BLaER1 (cell line): Measurements from ENCODE around the gene ZNF548.

Experiments
- H3K27ac ChIP-seq: shearing (Covaris generic); formaldehyde crosslinking; 2 replicates; pipeline ENCODE4 v1.8.1; 2022
- H3K27me3 ChIP-seq: shearing (Covaris generic); formaldehyde crosslinking; 2 replicates; pipeline ENCODE4 v1.8.1; 2022
- H3K36me3 ChIP-seq: shearing (Covaris generic); formaldehyde crosslinking; 2 replicates; pipeline ENCODE4 v1.8.1; 2022
- H3K4me1 ChIP-seq: shearing (Covaris generic); formaldehyde crosslinking; 2 replicates; pipeline ENCODE4 v1.8.1; 2022
- H3K4me2 ChIP-seq: shearing (Covaris generic); formaldehyde crosslinking; 2 replicates; pipeline ENCODE4 v1.8.1; 2022
- H3K4me3 ChIP-seq: shearing (Covaris generic); formaldehyde crosslinking; 2 replicates; pipeline ENCODE4 v1.8.1; 2022
- H3K9ac ChIP-seq: shearing (Covaris generic); formaldehyde crosslinking; 2 replicates; pipeline ENCODE4 v1.8.1; 2022
- H3K9me3 ChIP-seq: shearing (Covaris generic); formaldehyde crosslinking; 2 replicates; pipeline ENCODE4 v1.8.1; 2022
- H4K20me1 ChIP-seq: shearing (Covaris generic); formaldehyde crosslinking; 2 replicates; pipeline ENCODE4 v1.8.1; 2022
- Cebpa-rat ChIP-seq: shearing (Covaris generic); IDR thresholded peaks from 2 replicates; pipeline ENCODE4 v1.8.1; 2022

The ZNF548 gene

GRCh38 chr19:57389730-57390598 is at the start of gene ZNF548:
Gene ZNF548 (plus strand): TSS chr19:57389854. CDS start chr19:57390100, 246 bp downstream.
- peak within 1 kb of the TSS; percentile 90 for H3K4me3 ChIP-seq
- no peaks in the 10 kb centered on the region for H3K27me3 ChIP-seq
- peak within 1 kb of the TSS; percentile 95 for H3K4me2 ChIP-seq
- H3K4me1 ChIP-seq: peaks cover 21% of the 10 kb centered on the region
- H4K20me1 ChIP-seq: peaks cover 38% of the 10 kb centered on the region
- peaks cover 22% of the 10 kb centered on the region for H3K36me3 ChIP-seq
- peak within 1 kb of the TSS; percentile 94 for H3K9ac ChIP-seq
- H3K9me3 ChIP-seq: no peaks in the 10 kb centered on the region
- peak within 1 kb of the TSS; percentile 88 for H3K27ac ChIP-seq
- TF ChIP-seq Cebpa-rat: peak; percentile 73; the same call in 1 of the 2 replicates

- peaks cover 11% of the 10 kb centered on the region for H3K4me1 ChIP-seq
- no peak overlapping the region for H3K4me3 ChIP-seq
- H3K27ac ChIP-seq: no peak overlapping the region
- H3K9me3 ChIP-seq: no peaks in the 10 kb centered on the region
- no peak for TF ChIP-seq Cebpa-rat
- H4K20me1 ChIP-seq: no peaks in the 10 kb centered on the region
- H3K9ac ChIP-seq: no peak overlapping the region
- no peaks in the 10 kb centered on the region for H3K36me3 ChIP-seq
- H3K4me2 ChIP-seq: no peak overlapping the region
- H3K27me3 ChIP-seq: no peaks in the 10 kb centered on the region; the same call in 1 of the 2 replicates
Measured at GRCh38 chr19:57342582-57342981, 47.1 kb upstream of the ZNF548 start.

GRCh38 chr19:57348136-57348535 is 41.5 kb upstream of the ZNF548 start:
- Histone ChIP-seq H4K20me1 (peaks cover 17% of the 10 kb centered on the region), H3K36me3 (peaks cover 6% of the 10 kb centered on the region), H3K9ac (no peak overlapping the region), H3K27me3 (no peaks in the 10 kb centered on the region), H3K9me3 (no peaks in the 10 kb centered on the region), H3K4me1 (peaks cover 22% of the 10 kb centered on the region), H3K4me3 (no peak overlapping the region), H3K4me2 (no peak overlapping the region), H3K27ac (no peak overlapping the region)
- TF ChIP-seq Cebpa-rat: no peak

GRCh38 chr19:57350877-57351805 is 38.5 kb upstream of the ZNF548 start, which contains the start of gene ZNF304:
Gene ZNF304 (plus strand): TSS chr19:57351271. CDS start chr19:57351665, 394 bp downstream.
- TF ChIP-seq Cebpa-rat: no peak
- Histone ChIP-seq H3K27ac (peak within 1 kb of the TSS; percentile 75), H3K4me2 (peak within 1 kb of the TSS; percentile 97), H4K20me1 (peaks cover 43% of the 10 kb centered on the region), H3K9me3 (no peaks in the 10 kb centered on the region), H3K4me3 (peak within 1 kb of the TSS; percentile 93), H3K4me1 (peaks cover 26% of the 10 kb centered on the region), H3K9ac (peak within 1 kb of the TSS; percentile 92), H3K36me3 (peaks cover 36% of the 10 kb centered on the region), H3K27me3 (no peaks in the 10 kb centered on the region)

GRCh38 chr19:57351867-57352266 is 37.8 kb upstream of the ZNF548 start:
- Histone ChIP-seq H3K9ac (peak overlapping the region; percentile 92), H3K4me3 (peak overlapping the region; percentile 93), H3K9me3 (no peaks in the 10 kb centered on the region), H3K36me3 (peaks cover 43% of the 10 kb centered on the region), H3K27me3 (no peaks in the 10 kb centered on the region), H3K4me1 (peaks cover 26% of the 10 kb centered on the region), H4K20me1 (peaks cover 44% of the 10 kb centered on the region), H3K27ac (peak overlapping the region; percentile 75; the same call in 1 of the 2 replicates), H3K4me2 (peak overlapping the region; percentile 97)
- TF ChIP-seq Cebpa-rat: no peak

- no peak overlapping the region for H3K4me3 ChIP-seq
- peaks cover 20% of the 10 kb centered on the region for H3K4me1 ChIP-seq
- H3K9me3 ChIP-seq: no peaks in the 10 kb centered on the region
- TF ChIP-seq Cebpa-rat: no peak
- H3K27me3 ChIP-seq: no peaks in the 10 kb centered on the region
- H3K27ac ChIP-seq: no peak overlapping the region
- peaks cover 44% of the 10 kb centered on the region for H4K20me1 ChIP-seq
- H3K9ac ChIP-seq: no peak overlapping the region
- peaks cover 70% of the 10 kb centered on the region for H3K36me3 ChIP-seq
- H3K4me2 ChIP-seq: no peak overlapping the region
Measured at GRCh38 chr19:57355916-57356315, 33.7 kb upstream of the ZNF548 start.

- Histone ChIP-seq H3K36me3 (peaks cover 70% of the 10 kb centered on the region), H3K9ac (no peak overlapping the region), H3K4me1 (peaks cover 12% of the 10 kb centered on the region), H3K27me3 (no peaks in the 10 kb centered on the region), H3K4me2 (no peak overlapping the region), H4K20me1 (peaks cover 33% of the 10 kb centered on the region), H3K9me3 (no peaks in the 10 kb centered on the region), H3K4me3 (no peak overlapping the region), H3K27ac (no peak overlapping the region)
- no peak for TF ChIP-seq Cebpa-rat
Measured at GRCh38 chr19:57357406-57357805, 32.2 kb upstream of the ZNF548 start.

- no peak overlapping the region for H3K9ac ChIP-seq
- peaks cover 23% of the 10 kb centered on the region; the same call in 1 of the 2 replicates for H4K20me1 ChIP-seq
- no peaks in the 10 kb centered on the region for H3K9me3 ChIP-seq
- peaks cover 10% of the 10 kb centered on the region for H3K4me1 ChIP-seq
- no peak overlapping the region for H3K4me2 ChIP-seq
- no peak for TF ChIP-seq Cebpa-rat
- no peaks in the 10 kb centered on the region for H3K27me3 ChIP-seq
- no peak overlapping the region for H3K27ac ChIP-seq
- H3K36me3 ChIP-seq: peaks cover 52% of the 10 kb centered on the region
- H3K4me3 ChIP-seq: no peak overlapping the region
Measured at GRCh38 chr19:57359300-57359699, 30.4 kb upstream of the ZNF548 start.

- peaks cover 29% of the 10 kb centered on the region for H3K36me3 ChIP-seq
- H3K4me1 ChIP-seq: peaks cover 16% of the 10 kb centered on the region
- TF ChIP-seq Cebpa-rat: no peak
- no peaks in the 10 kb centered on the region for H3K27me3 ChIP-seq
- H3K4me2 ChIP-seq: peak overlapping the region; percentile 84
- 0 out of 2 replicates have a peak overlapping the region, but pooled peaks have one; percentile 63 for H3K27ac ChIP-seq
- peak overlapping the region; percentile 85; the same call in 1 of the 2 replicates for H3K4me3 ChIP-seq
- H4K20me1 ChIP-seq: peaks cover 14% of the 10 kb centered on the region; the same call in 1 of the 2 replicates
- H3K9ac ChIP-seq: no peak overlapping the region
- H3K9me3 ChIP-seq: no peaks in the 10 kb centered on the region
Measured at GRCh38 chr19:57362419-57362818, 27.2 kb upstream of the ZNF548 start.
